Tibial artery (tissue), 4 donors: ENCODE results near the gene DLL3.
"Not testable (repeated sequence)": the region's sequence is repeated elsewhere in the genome, so short reads cannot be mapped to it uniquely, and the experiment has no call there.

Source experiments
- DNase-seq, 2 donors: peaks; one replicate each; pipeline ENCODE4 v3.0.0-alpha.2; 2019
- H3K27ac ChIP-seq, 2 donors: fragments of 200-600 bp; sonication (generic) in 1 of 2; 1 replicate in 1 of 2; 2 replicates in 1 of 2; pipeline ENCODE4 v1.5.1; 2018 to 2019; ENCODE audit warnings: mild to moderate bottlenecking in 1 of 2
- H3K27me3 ChIP-seq, 2 donors: fragments of 200-600 bp; sonication (generic) in 1 of 2; one replicate each; pipeline versions ENCODE4 v1.5.1 to v1.6.0; 2016 to 2019
- H3K36me3 ChIP-seq, 3 donors: fragments of 200-600 bp; sonication (generic) in 2 of 3; one replicate each; pipeline ENCODE4 v1.5.1; 2016 to 2019; ENCODE audit warnings: mild to moderate bottlenecking in 2 of 3
- H3K4me1 ChIP-seq, 4 donors: fragments of 200-600 bp; sonication (generic) in 2 of 4; 1 replicate in 3 of 4; 2 replicates in 1 of 4; pipeline ENCODE4 v1.5.1; 2016 to 2019
- H3K4me3 ChIP-seq, 2 donors: fragments of 200-600 bp; sonication (generic) in 1 of 2; 1 replicate in 1 of 2; 2 replicates in 1 of 2; pipeline ENCODE4 v1.5.1; 2018 to 2019; ENCODE audit warnings: mild to moderate bottlenecking in 2 of 2
- H3K9me3 ChIP-seq, 3 donors: fragments of 200-600 bp; sonication (generic) in 1 of 3; one replicate each; pipeline ENCODE4 v1.5.1; 2016 to 2019
- CTCF ChIP-seq, 2 experiments: fragments of 200-600 bp in 1 of 2; fragments of 450-650 bp in 1 of 2; IDR thresholded peaks; one replicate each; pipeline ENCODE4 v1.5.1; 2017 to 2019; ENCODE audit warnings: antibody characterized with exemption in 2 of 2, mild to moderate bottlenecking in 1 of 2, moderate library complexity in 1 of 2
- intact Hi-C: fragments of 100-400 bp; cut with DNase I; formaldehyde crosslinking; loops from one replicate; pipeline ENCODE4 v1.15.0; 2023; ENCODE audit warnings: low total_unique reads

Gene DLL3

GRCh38 chr19:39472746-39473442, 25.9 kb upstream of the DLL3 start:
- H3K36me3 ChIP-seq: peaks cover 83 to 91% (median 86%) of the 10 kb centered on the region in 3 donors

GRCh38 chr19:39473443-39473960, 25.2 kb upstream of the DLL3 start:
- H3K9me3 ChIP-seq: no peaks in the 10 kb centered on the region
- TF ChIP-seq CTCF (IDR thresholded peaks at IDR 0.05): no peak
- no peak for DNase-seq
- intact Hi-C loops: loop anchor here (5.0 kb wide), 1 partner anchor 59 kb away; the partner anchor contains the start of gene EID2B
- H3K4me1 ChIP-seq: no peaks in the 10 kb centered on the region
- H3K27me3 ChIP-seq: no peaks in the 10 kb centered on the region
- peaks cover 76 to 85% (median 80%) of the 10 kb centered on the region in 3 donors for H3K36me3 ChIP-seq
- H3K4me3 ChIP-seq: no peak overlapping the region
- no peak overlapping the region for H3K27ac ChIP-seq

More at GRCh38 chr19:39472746-39473442, 25.9 kb upstream of the DLL3 start:
- no peak overlapping the region for H3K27ac ChIP-seq
- no peaks in the 10 kb centered on the region for H3K4me1 ChIP-seq
- DNase-seq: no peak
- TF ChIP-seq CTCF (IDR thresholded peaks at IDR 0.05): no peak
- H3K9me3 ChIP-seq: no peaks in the 10 kb centered on the region
- H3K27me3 ChIP-seq: no peaks in the 10 kb centered on the region
- H3K4me3 ChIP-seq: no peak overlapping the region
- intact Hi-C loops: loop anchor here (5.0 kb wide), 1 partner anchor 59 kb away; the partner anchor contains the start of gene EID2B

- Histone ChIP-seq H3K4me1 (no peaks in the 10 kb centered on the region), H3K36me3 (peaks cover 70 to 78% (median 73%) of the 10 kb centered on the region in 3 donors), H3K27me3 (no peaks in the 10 kb centered on the region), H3K27ac (no peak overlapping the region), H3K9me3 (no peaks in the 10 kb centered on the region), H3K4me3 (no peak overlapping the region)
- TF ChIP-seq CTCF (IDR thresholded peaks at IDR 0.05): peak; percentile 56 to 69
- DNase-seq: peak; percentile 41 to 73
- intact Hi-C loops: loop anchor here (5.0 kb wide), 1 partner anchor 58 kb away; the partner anchor contains the start of gene EID2B
These were observed 24.6 kb upstream of the DLL3 start for GRCh38 chr19:39474139-39474620.

GRCh38 chr19:39475748-39476147, 23.0 kb upstream of the DLL3 start:
- no peak for DNase-seq
- no peak overlapping the region for H3K27ac ChIP-seq

GRCh38 chr19:39479319-39479801, 19.4 kb upstream of the DLL3 start:
- DNase-seq, H3K27me3 ChIP-seq, H3K9me3 ChIP-seq, H3K4me3 ChIP-seq, intact Hi-C loops: not testable (repeated sequence)
- peak overlapping the region in 1 of 2 donors; percentile 87 for H3K27ac ChIP-seq
- H3K4me1 ChIP-seq: peaks cover 0 to 21% (median 13%) of the 10 kb centered on the region in 4 donors
- H3K36me3 ChIP-seq: peaks cover 18 to 40% (median 21%) of the 10 kb centered on the region in 3 donors

More at GRCh38 chr19:39475748-39476147, 23.0 kb upstream of the DLL3 start:
- TF ChIP-seq CTCF (IDR thresholded peaks at IDR 0.05): no peak
- H3K4me3 ChIP-seq: no peak overlapping the region
- no peaks in the 10 kb centered on the region for H3K27me3 ChIP-seq
- intact Hi-C loops: no loop called here
- H3K9me3 ChIP-seq: no peaks in the 10 kb centered on the region
- H3K4me1 ChIP-seq: peaks cover 0 to 9% (median 3%) of the 10 kb centered on the region in 4 donors
- peaks cover 54 to 63% (median 57%) of the 10 kb centered on the region in 3 donors for H3K36me3 ChIP-seq

GRCh38 chr19:39479916-39480315, 18.8 kb upstream of the DLL3 start:
- intact Hi-C loops: loop anchor here (2.0 kb wide), 1 partner anchor 33 kb away; no protein-coding TSS in a partner anchor
- no peak for DNase-seq
- no peak for TF ChIP-seq CTCF (IDR thresholded peaks at IDR 0.05)
- H3K27ac ChIP-seq: peak overlapping the region; percentile 78 to 87
- peaks cover 0 to 21% (median 13%) of the 10 kb centered on the region in 4 donors for H3K4me1 ChIP-seq
- H3K36me3 ChIP-seq: peaks cover 13 to 40% (median 21%) of the 10 kb centered on the region in 3 donors
- H3K4me3 ChIP-seq: peak overlapping the region; percentile 89 to 95
- H3K27me3 ChIP-seq: no peaks in the 10 kb centered on the region
- H3K9me3 ChIP-seq: no peaks in the 10 kb centered on the region
